22Rv1 (cell line): ENCODE measurements around the gene CUL9.

Experiments used
- CTCF ChIP-seq: fragments of 450-650 bp; IDR thresholded peaks from 2 replicates; pipeline ENCODE4 v1.5.1; 2017; ENCODE audit warnings: mild to moderate bottlenecking
- ZFX ChIP-seq: fragments of 450-650 bp; IDR thresholded peaks from 2 replicates; pipeline ENCODE4 v1.6.1; 2017; ENCODE audit warnings: antibody characterized with exemption, borderline replicate concordance

- TF ChIP-seq CTCF: no peak
- no peak for TF ChIP-seq ZFX
Observed at GRCh38 chr6:43187821-43188220, 5.8 kb downstream of the CUL9 start.
